Neural cell (in vitro differentiated cells): ENCODE measurements around the gene HPCA.

Source experiments
- CTCF ChIP-seq: fragments of 450-650 bp; IDR thresholded peaks from 2 replicates; pipeline ENCODE4 v1.5.1; 2014; ENCODE audit warnings: antibody characterized with exemption, mild to moderate bottlenecking, moderate library complexity; ENCODE audit not compliant: poor library complexity, severe bottlenecking
- POLR2AphosphoS5 ChIP-seq: IDR thresholded peaks from 2 replicates; pipeline ENCODE4 v1.6.1; 2012

GRCh38 chr1:32906654-32907053, 20.4 kb downstream of the HPCA start:
- TF ChIP-seq CTCF (no peak), POLR2AphosphoS5 (no peak)
